T-helper 2 cell (primary cell): ENCODE data around the gene KLHL22.
A peak's percentile ranks its signal among the peaks of the same experiment; 100 is the strongest.
"Not testable (repeated sequence)": the region's sequence is repeated elsewhere in the genome, so short reads cannot be mapped to it uniquely, and the experiment has no call there.

Experiments used
- DNase-seq, 5 experiments: peaks; one replicate each; pipeline versions ENCODE4 v3.0.0 to v3.0.0-alpha.2; 2012 to 2022

The KLHL22 gene

GRCh38 chr22:20466659-20467379 lies 28.8 kb downstream of the KLHL22 start:
- DNase-seq = no peak

DNA sequence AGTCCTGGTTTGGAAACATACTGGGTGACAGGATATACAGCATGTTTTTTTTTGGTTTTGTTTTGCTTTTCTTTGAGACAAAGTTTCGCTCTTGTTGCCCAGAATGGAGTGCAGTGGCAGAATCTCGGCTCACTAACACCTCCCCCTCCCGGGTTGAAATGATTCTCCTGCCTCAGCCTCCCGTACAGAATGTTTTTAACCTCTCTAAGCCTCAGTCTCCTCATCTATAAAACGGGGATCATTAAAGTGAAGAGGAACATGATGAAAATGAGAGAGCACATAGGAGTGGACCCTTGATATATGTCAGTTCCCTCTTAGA lies 29.9 kb downstream of the KLHL22 start:
- no peak for DNase-seq

DNA sequence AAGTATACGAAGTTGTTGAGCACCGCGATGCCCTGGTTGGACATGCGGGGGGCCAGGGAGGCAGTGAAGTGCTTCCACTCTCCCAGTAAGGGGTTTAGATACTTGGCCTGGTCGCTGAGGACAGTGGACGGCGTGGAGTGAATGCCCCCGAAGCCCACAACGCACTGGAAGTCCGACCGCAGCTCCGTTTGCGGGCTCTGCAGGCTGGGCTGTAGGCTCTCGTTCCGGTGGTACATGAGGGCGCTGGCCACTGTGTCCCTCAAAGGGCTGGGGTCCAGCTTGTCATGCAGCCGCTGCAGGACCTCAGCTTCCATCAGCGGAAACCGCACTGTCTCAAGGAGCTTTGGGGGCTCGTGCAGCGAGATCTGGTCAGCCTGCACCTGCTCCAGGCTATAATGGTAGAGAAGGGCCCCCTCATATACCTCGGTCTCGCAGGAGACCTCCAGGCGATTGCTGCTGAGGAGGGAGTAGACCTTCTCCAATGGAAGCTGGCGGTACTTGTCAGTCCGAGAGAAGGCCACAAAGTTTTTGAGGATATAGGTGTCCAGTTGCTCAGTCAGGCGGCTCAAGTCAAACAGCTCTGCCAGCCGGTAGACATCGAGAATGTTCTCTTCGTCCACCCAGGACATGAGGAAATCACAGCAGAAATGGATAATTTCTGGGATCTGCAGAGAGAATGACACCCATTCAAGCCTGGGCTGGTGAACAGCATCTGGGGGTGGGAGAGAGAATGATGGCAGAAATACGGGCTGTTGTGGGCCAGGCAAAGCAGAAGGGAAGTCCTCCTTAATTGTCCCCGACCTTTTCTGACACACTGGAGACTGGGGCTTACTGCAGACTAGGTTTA lies 30.5 kb downstream of the KLHL22 start:
- DNase-seq = no peak

DNA sequence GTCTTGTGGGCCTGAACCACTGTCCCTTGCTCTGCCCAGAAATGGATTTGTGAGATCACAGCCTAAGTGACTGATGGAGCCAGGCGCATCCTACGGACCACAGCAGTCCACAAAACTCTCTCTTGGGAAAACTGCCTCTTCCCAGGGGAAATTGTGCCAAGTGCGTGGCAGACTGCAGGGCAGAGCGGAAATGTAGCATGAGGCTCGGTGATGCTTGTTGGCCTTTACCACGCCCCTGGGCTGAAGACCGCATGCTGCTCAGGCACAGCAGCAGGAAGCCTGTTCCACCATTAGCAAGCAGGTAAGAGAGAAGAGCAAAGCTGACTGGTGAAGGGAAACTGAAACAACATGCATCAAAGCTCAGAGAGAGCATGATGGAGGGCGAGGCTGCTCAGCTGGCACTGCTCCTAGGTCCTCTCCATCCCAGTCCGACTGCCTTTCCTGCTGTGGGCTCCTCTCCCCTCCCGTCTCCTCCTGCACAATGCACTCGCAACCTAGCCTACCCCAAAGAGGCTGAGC lies 31.4 kb downstream of the KLHL22 start:
- peak in 4 of 5 experiments; percentile 34 to 96 (median 54) for DNase-seq

DNA sequence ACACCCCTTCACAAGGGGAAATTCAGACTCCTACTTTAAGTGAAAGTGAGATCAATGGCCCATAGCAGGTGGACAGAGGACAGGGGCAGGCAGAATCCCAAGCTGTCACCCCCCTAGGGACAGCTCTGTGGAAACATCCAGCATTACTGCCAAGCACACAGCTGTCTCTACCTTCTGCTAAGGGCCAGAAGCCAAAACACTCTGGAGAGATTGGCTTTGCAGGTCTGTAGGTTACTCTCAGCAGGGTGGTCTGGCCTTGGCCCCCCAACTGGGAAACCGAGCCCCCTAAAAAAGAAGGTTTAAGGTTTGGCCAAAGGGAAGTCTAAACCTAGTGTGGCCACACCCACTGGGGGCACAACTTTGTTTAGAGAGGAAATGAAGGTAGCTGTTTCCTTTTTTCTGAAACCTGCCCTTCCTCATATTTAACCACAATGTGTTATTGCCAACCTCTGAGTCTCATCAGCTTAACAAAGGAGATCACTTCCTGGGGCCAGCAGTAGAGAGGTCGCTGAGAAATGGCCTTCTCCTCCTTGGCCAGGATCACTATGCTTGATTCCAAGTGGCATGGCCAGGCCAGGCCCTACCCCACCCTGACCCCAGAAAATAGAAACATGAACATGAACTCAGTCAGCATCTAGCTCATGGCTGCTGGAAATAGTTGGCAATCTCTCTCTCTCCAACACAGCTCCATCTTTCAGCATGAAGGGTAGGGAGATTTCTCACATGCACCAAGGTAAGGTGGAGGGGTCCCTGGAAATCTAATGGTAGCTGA lies 32.1 kb downstream of the KLHL22 start:
- DNase-seq = peak in 2 of 5 experiments; percentile 41 to 88

- no peak for DNase-seq
These were observed 35.7 kb downstream of the KLHL22 start for GRCh38 chr22:20459862-20460261.

DNA sequence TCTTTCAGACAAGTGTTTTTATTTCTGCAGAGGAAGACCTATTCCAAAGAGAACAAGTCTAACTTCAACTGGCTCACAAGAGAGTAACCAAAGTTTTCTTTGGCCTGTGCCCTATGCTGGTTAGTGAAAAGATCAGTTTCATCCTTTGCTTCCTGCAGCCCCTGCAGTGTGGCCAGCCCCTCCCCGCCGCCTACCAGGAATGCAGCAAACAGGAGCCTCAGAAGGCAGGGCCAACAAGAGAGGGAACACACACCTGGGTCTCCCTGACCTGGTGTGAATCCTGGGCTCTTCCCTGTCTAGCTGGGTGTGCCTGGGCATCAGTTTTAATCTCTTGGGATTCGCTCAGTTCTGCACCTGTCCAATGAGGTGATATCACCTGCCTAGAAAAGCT lies 36.4 kb downstream of the KLHL22 start:
- no peak for DNase-seq

GRCh38 chr22:20458530-20459151 lies 37.0 kb downstream of the KLHL22 start:
- DNase-seq = no peak

- DNase-seq = no peak
These were observed 37.9 kb downstream of the KLHL22 start for GRCh38 chr22:20457506-20458240.

- DNase-seq = no peak
These were observed 38.9 kb downstream of the KLHL22 start for GRCh38 chr22:20456722-20457076.

DNA sequence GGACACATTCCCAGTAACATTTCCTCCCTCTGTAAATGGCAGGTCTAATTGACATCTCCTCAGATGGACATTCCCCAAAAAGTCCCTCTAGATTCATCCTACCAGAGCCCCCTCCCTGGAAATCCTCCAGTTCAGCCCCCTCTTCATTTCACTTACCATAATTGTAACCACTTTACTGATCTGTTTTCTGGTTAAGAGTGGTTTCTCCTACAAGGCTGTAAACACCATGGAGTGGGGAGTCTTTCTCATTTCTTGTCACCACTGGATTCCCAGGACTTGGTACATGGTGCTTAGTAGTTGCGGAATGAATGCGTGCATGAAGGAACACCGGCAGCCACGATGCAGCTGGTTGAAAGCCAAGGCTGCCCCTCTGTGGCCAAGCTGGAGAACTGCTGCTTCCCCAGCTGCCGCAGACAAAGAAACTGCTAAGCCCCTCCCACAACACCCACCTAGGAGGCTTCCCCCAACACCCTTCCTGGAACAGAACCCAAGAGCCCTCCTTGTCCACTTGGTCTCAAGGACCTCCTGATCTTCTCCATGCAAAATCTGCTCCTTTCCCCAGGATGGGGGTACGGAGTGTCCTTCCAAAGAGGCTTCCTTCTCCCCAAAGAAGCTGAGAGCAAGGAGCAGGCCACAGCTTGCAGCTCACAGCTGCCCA lies 39.4 kb downstream of the KLHL22 start:
- peak; percentile 35 to 83 (median 61) for DNase-seq

- DNase-seq = no peak
These were observed 39.9 kb downstream of the KLHL22 start for GRCh38 chr22:20455709-20456063.

DNA sequence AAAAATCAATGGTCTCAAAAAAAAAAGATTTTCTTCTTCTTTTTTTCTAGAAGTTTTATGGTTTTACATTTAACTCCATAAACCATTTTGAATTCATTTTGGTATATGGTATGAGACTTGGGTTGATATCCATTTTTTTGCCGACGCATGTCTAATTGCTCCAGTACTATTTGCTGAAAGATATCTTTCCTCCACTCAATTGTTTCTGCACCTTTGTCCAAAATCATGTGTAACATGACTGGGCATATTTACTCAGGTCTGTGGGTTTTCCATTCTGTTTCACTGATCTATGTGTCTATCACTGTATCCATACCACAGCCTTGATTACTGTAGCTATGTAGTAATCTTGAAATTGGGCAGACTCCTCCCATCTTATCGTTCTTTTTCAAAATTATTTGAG lies 42.4 kb downstream of the KLHL22 start:
- no peak for DNase-seq

DNA sequence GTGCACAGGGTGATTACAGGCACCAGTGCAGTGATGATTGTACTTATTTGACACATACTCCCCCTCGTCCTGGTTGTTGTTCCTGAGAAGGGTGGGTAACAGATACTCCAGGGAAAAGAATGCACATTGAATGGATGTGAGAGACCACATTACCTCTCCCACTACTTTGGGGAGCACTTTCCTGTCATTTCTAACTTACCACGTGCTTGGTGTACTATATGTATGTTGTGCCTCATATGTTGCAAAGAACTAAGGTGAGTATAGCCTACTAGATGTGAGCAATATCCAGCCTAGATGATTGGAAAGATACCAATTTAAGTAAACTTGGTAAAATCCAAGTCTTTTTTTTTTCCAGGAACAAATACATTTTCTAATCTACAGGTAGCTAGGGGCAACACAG lies 43.7 kb downstream of the KLHL22 start:
- DNase-seq = no peak

- not testable (repeated sequence) for DNase-seq
These were observed 44.3 kb downstream of the KLHL22 start for GRCh38 chr22:20451129-20451778.

GRCh38 chr22:20450551-20450906 lies 45.1 kb downstream of the KLHL22 start:
- DNase-seq = no peak

DNA sequence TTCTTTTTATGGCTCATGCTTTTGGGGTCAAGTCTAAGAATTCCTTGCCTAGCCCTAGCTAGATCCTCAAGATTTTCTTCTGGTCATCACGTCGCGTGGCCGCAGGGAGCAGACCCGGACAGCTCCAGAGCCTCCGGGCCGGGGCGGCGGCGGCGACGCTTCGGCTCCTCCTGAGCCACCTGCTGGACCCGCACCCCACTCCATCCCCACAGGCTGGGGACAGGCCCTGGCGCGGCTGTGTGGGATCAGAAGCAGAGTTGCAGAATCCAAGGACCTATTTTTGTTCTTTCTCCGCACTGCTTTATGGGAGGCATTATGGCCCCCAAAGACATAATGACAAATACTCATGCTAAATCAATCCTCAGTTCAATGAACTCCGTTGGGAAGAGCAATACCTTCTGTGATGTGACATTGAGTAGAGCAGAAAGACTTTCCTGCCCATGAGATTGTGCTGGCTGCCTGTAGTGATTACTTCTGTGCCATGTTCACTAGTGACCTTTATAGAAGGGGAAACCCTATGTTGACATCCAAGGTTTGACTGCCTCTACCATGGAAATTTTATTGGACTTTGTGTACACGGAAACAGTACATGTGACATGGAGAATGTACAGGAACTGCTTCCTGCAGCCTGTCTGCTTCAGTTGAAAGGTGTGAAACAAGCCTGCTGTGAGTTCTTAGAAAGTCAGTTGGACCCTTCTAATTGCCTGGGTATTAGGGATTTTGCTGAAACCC lies 45.6 kb downstream of the KLHL22 start:
- DNase-seq = no peak

- DNase-seq = no peak
These were observed 47.0 kb downstream of the KLHL22 start for GRCh38 chr22:20448630-20449029.

DNA sequence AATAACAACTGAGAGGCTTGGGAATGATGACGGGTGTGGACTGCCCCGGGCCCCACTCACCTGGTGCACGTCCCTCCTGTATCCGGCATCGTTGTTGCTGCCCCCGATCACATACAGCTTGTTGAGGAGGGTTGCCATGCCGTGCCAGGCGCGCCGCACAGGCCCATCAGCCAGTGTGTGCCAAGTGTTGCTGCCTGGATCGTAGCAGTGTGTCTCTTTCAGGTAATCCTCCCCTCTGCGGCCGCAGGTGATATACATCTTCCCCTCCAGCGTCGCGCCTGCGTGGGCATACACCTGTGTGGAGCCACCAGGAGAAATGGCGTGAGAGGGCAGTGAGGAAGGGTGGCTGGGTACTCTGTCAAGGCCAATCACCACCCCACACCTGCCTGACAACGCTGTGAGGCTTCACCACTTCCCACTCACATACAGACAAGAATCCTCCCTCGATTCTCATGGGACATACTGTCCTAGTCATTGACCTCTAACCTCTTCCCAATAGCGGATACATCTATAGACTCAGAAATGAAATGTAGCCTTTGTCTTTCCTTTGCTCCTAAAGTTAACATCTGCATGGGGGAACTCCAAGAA lies 49.1 kb downstream of the KLHL22 start:
- no peak for DNase-seq

- no peak for DNase-seq
These were observed 51.3 kb downstream of the KLHL22 start for GRCh38 chr22:20444325-20444724.
